CD4-positive, alpha-beta T cell treated with Interleukin-10 for 1 hour (primary cell): ENCODE results near the gene TEX44.

ENCODE experiments used
- DNase-seq: peaks from one replicate; pipeline ENCODE4 v3.0.0-alpha.2; 2020

The TEX44 gene

GRCh38 chr2:231606941-231607340, 14.3 kb downstream of the TEX44 start:
- DNase-seq, result no peak

DNA sequence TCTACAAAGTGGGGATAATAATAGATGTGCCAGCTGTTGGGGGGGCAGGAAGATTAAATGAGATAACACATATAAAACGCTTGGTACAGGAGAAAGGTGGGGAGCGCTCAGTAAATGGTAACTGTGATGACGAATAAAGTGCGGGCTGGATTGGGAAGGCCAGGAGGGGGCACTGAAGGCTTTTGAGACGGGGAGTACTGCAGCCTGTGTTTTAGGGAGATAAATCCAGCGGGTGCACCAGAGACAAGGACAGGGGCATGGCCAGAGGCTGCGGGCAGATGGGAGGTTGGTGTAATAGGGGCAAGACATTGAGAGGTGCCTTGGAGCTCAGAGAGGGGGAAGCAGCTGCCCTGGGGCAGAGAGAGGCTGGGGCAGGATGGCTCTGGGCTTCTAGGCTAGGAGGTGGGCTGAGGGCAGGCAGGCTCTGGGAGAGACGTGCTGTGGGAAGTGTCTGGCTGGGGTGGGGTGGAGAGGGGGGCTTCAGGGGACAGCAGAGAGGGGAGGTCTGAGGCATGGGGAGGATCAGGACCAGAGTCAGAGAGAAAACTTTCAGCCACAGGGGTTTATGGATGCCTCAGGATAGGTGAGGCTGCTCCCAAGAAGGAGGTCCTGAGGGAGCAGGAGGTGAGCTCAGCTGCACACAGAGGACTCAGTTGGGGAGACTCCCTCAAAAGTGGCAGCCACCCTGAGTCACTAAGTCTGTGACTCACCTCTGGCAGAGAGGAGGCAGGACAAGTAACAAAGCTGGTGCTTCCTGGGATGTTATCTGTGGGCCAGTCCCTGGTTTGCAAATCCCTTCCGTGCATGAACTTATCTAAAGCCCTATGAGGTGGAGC, 18.8 kb downstream of the TEX44 start:
- no peak for DNase-seq

GRCh38 chr2:231612109-231612455, 19.4 kb downstream of the TEX44 start:
- DNase-seq, result no peak

DNA sequence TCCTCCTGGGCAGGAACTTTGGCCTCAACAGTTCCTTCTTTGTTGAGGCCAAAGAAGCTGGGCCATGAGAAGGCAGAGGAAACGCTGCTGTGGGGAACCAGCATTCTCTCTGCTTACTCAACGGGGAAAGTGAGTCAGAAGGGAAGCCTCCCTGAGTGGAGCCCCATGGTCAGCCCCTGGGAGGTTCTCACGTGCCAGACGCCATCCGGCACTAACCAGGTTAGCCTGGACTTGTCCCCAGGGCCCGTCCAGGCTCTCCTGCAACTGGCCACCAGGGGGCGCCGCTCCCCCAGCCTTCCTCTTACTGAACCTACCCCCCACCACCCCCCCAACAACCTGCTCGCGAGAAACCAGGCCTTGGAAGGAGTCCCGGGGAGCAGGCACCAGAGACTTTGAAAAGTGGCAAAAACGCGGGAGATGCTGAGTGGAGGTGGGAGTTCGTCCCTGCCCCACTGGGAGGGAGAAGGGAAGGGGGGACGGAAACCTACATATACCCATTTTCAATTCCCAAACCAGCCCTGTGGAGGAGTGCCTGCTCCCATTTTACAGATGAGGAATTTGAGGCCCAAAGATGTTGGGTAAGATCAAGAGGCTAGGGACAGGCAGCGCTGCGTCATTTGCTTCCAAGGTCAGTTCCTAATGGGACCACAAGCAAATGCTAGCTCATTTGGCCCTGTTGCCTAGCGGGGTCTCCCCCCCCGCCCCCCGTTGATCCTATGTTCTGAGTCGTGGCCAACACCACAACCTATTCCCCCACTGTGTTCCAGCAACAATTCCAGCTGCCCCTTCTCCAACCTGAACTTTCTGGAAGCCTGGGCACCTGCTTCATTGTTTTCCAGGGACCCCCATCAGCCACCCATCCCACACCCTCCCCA, 20.0 kb downstream of the TEX44 start:
- DNase-seq, result peak; percentile 90

DNA sequence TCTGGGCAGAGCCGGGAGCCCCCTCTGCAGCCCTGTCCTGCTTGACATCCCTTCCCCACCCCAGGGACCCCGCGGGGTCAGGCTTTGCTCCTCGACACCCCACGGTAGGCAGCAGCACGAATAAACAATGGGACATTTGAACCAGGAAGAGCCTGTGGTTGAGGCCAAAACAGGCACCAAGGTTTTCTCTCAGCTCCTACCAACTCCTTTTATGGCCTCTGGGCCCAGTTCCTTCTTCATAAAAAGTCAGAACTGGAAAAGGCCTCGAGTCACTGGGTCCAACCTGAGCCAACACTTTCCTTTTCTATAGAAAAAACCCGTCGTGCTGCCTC, 20.6 kb downstream of the TEX44 start:
- no peak for DNase-seq

DNA sequence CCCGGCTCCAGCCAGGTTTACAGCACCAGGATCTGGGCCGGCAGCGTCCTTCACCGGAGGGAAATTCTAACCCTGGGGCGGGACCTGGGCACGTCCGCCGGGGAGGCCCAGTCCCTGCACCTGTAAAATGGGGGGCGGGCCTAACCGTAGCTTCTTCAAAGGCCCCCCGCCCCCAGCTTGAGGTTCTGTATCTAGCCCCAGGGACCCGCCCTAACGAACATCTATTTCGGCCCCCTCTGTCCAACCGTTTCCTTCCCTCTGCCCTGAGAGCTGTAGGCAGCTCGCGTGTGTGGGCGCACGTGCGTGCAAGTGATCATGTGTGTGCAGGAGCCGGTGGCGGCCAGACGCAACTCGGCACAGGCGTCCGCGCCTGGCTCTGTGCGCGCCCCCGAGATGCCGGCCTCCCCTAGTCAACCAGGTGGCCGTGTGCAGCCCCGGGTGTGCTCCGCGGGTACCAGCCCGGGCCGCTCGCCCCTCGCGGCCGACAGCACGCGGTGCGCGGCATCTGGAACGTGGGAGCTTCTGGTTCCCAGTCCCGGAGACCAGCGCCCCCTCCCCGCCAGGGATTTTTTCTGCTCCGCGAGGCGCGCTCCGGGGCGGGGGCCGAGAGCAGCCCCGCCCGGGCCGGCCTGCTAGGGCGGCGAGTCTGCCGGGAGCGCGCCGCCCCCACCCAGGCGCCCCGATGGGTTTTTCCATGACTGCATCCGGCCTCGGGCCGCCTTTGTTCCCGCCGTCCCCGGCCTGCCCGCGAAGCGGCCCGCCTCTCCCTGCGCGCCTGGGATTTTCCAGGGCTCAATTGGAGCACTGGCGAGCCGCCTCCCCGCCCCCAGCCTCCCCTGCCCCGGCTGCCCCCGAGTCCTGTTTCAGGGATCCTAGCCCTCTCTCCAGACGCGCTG, 21.2 kb downstream of the TEX44 start:
- DNase-seq, result peak; percentile 70

- DNase-seq, result peak; percentile 31
These were observed 21.9 kb downstream of the TEX44 start for GRCh38 chr2:231614559-231615057.

DNA sequence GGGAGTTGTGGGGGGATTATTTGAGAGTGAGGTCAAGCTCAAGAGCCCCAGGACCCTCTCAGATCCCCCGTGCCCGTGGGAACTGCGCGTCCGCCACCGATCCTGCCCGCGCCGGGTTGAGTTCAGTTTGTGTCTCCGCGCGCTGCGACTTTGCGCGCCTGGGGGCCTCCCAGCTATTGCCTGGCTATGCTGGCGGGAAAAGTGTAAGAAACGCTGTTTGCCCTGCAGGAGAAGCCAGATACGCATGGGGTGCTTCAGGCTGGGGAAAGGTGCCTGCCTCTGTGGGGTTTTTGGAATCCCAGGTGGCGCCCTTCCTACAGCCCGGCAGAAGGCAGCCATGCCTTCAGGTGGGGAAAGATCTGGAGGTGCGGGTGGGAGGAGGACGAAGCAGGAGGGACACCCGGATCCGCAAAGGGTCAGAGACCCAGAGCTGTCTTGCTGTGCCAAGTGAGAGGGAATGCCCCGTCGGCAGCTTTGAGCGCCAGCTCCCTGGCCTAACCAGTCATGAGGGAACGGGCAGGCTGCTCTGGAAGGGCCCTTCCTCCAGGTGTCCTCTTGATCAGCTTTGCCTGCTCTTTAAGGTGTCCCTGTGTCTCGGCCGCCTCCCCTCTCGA, 22.5 kb downstream of the TEX44 start:
- DNase-seq, result no peak

DNA sequence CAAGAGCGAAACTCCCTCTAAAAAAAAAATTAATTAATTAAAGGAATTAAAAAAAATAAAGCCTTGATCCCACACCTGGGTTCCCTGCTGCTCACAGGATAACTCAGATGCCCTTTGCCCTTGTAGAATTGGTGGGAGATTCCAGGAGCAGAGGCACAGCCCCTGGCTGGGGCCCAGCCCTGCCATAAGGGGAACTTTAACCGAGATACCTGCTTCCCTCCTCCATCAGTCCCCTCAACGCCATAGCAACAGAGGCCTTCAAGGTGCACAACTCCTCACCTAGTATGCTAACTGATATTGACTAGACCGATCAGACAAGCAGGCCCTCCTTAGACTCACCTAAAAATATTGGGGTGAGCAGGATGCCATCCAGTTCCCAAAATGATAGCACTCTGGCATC, 23.6 kb downstream of the TEX44 start:
- no peak for DNase-seq

DNA sequence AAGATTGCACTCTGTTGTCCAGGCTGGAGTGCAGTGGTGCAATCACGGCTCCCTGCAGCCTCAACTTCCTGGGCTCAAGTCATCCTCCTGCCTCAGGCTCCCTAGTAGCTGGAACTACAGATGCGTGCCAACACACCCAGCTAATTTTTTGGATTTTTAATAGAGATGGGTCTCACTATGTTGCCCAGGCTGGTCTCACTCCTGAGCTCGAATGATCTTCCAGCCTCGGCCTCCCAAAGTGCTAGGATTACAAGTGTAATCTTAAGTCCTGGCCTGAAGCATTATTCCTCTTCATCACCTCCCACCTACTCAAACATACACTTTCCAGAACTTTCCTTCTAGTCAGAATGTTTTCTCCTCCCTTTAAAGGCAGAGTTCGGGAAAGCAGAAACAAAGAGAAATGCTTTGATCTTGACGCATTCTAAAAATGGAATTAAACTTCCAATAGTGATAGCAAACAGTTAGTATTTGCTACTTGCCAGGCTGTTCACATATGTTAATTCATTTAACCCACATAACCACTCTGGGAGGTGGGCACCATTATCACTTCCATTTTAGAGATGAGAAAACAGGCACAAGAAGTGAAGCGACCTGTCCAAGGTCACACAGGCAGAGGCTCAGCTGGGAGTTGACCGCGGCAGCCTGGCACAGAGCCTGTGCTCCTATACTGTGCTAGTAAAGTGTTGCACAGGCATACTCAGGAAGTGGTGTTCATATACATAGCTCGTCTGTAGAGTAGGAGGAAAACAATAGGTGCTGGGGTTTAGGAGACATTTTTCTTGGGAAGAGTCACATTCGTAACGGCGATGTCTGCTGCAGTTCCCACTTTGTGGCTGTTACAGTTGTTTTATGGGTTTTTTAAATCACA, 24.6 kb downstream of the TEX44 start:
- no peak for DNase-seq

GRCh38 chr2:231621051-231621879, 28.6 kb downstream of the TEX44 start:
- DNase-seq, result peak; percentile 29

- no peak for DNase-seq
These were observed 30.3 kb downstream of the TEX44 start for GRCh38 chr2:231622963-231623362.

- DNase-seq, result no peak
These were observed 33.8 kb downstream of the TEX44 start for GRCh38 chr2:231626449-231626848.

GRCh38 chr2:231627384-231628120, 34.9 kb downstream of the TEX44 start:
- DNase-seq, result no peak

DNA sequence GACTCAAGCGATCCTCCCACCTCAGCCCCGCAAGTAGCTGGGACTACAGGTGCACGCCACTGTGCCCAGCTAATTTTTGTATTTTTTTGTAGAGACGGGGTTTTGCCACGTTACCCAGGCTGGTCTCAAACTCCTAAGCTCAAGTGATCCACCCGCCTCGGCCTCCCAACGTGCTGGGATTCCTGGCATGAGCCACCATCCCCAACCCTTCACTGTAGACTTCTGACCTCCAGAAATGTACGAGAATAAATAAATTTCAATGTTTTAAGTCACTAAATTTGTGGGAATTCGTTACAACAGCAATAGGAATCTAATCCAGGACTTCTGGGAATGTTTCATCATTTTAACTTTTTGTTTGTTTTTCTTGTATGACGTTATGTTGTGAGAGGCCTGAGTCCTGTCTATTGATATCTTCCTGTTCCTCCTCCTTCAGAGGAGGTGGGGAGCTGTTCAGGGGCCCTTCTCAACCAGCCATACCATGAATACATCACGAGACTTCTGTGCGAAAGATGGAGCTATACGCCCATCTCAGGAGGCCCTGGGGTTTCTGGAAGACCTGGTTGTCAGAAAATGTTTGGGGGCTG, 40.0 kb downstream of the TEX44 start:
- no peak for DNase-seq

DNA sequence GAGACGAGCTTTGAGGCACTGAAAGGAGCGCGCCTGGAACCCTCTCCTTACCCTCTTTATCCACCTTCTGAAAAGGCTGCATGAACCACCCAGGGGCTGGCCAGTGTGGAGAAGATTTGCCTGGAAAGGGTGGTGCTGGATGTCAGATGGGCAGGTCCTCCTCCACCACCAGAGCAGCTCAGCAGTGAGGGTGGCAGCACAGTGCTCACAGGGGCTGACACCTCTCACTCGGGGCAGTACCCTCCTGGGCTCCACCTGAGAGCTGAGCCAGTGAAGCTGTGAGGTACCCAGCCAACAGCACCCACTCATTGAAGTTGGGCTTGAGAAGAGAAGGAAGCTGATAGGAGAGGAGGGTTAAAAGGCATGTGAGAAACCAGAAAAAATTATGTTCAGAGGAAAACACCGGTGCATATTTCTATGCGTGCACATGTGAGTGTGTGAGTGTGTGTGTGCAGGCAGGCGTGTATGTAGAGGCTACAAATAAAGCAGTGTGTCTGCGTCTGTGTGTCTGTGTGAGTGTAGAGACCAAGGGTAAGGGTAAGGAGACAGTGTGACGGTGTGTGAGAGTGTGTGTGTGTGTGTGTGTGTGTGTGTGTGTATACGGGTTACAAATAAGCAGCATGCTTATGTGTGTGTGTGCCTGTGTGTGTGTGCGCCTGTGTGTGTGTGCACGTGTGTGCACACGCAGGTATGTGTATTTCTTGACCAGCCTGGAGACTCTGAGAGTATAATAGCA, 40.7 kb downstream of the TEX44 start:
- DNase-seq, result no peak

DNA sequence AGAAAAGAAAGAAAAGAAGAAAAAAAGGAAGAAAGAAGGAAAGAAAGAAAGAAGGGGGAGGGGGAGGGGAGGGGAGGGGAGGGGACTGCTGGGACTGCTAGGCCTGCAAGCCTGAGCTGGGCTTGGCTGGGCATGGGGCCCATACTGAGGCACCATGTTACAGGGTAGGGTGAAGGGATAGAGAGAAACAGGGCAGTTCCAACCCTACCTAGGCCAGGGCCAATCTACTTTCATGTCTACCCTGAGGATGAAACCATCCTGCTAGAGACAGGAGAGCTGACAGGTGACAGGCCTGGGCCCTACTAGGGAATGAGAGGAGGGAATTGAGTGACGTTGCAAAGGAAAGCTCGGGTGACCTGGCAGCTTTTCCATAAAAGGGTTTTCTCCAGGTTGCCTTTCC, 41.7 kb downstream of the TEX44 start:
- DNase-seq, result no peak

DNA sequence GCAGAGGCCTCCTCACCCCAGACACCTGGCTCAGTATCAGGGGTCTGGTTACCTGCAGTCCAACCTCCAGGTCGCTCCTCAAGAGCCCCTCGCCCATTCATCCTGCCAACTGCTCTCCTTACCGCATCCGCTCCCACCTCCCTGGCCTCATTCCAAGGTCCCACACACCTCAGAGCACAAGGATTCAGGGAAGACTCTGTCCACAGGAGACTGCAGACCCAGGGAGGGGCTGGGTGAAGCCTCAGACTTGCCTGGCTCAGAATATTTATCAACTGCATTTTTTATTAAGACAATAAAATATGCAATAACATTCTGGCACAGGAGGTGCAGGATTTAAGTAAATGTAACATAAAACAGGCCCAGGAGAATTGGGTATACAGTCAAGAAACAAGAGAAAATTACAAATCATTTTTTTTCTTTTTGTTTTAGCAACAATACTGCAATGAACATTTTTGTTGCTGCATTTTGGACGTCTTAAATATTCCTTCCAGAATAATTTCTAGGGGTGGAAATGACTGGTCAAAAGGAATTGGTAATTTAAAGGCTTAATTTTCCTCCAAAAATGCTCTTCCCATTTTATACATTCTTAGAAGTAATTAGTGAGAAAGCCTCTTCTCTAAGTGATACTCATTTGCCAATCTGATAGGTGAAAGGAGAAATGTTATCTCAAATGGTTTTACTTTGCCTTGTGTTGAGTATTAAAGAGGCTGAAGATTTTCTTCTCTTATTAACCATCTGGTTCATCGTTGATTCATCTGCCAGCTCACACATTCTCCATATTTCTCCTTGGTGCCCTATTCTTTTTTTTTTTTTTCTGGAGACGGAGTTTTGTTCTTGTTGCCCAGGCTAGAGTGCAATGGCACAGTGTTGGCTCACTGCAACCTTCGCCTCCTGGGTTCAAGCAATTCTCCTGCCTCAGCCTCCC, 42.5 kb downstream of the TEX44 start:
- DNase-seq, result no peak
